T-cell (primary cell): ENCODE measurements around the gene CD200. TPM values are rescaled to one million over a fixed set of nuclear protein-coding genes. Genes with fewer than 3 reads are reported as not detected.
A peak's percentile ranks its signal among the peaks of the same experiment; 100 is the strongest.

ENCODE experiments used
- ATAC-seq, 4 experiments: fragments of 200-7000 bp in 3 of 4; fragments of 150-1000 bp in 1 of 4; cut with Tn5 transposase; replicated peaks in 1 of 4; 1 replicate in 3 of 4; 2 replicates in 1 of 4; pipeline ENCODE4 v1.10.0; 2021; ENCODE audit warnings: moderate library complexity in 3 of 4, mild to moderate bottlenecking in 2 of 4, moderate number of reproducible peaks in 1 of 4
- CTCF ChIA-PET, 2 donors: fragments of 300-600 bp; sonication (Branson Sonifier 250); formaldehyde crosslinking; loops; one replicate each; lab custom pipeline; 2022; ENCODE audit warnings: antibody characterized with exemption in 2 of 2; lab: Charles Lee
- POLR2A ChIA-PET, 2 donors: fragments of 300-600 bp; sonication (Branson Sonifier 250); formaldehyde crosslinking; loops; one replicate each; lab custom pipeline; 2022; ENCODE audit warnings: antibody characterized with exemption in 2 of 2; lab: Charles Lee
- DNase-seq, 35 experiments: peaks; one replicate each; pipeline versions ENCODE4 v3.0.0 to v3.0.0-alpha.2; 2013 to 2023
- H3K27ac ChIP-seq: one replicate; pipeline ENCODE4 v1.5.1; 2013; ENCODE audit warnings: low read length
- H3K27me3 ChIP-seq, 2 experiments: replicated peaks in 1 of 2; 1 replicate in 1 of 2; 2 replicates in 1 of 2; pipeline versions ENCODE4 v1.6.1 to v1.7.0; 2013; ENCODE audit warnings: low read length in 1 of 2, mixed read lengths in 1 of 2; ENCODE audit not compliant: control insufficient read depth in 2 of 2, insufficient read depth in 2 of 2; ENCODE audit errors: extremely low read depth in 1 of 2
- H3K36me3 ChIP-seq, 2 donors: 1 replicate in 1 of 2; 2 replicates in 1 of 2; pipeline versions ENCODE4 v1.6.1 to v1.7.0; 2013; ENCODE audit warnings: low read length in 1 of 2; ENCODE audit not compliant: control insufficient read depth in 2 of 2, insufficient read depth in 1 of 2; ENCODE audit errors: extremely low read depth in 1 of 2
- H3K4me1 ChIP-seq, 2 experiments: 1 replicate in 1 of 2; 2 replicates in 1 of 2; pipeline versions ENCODE4 v1.6.1 to v1.7.0; 2013; ENCODE audit warnings: low read length in 2 of 2, mixed read lengths in 1 of 2; ENCODE audit not compliant: insufficient read depth in 2 of 2, control insufficient read depth in 1 of 2; ENCODE audit errors: extremely low read depth in 1 of 2
- H3K4me3 ChIP-seq, 2 donors: 1 replicate in 1 of 2; 2 replicates in 1 of 2; pipeline versions ENCODE4 v1.5.1 to v1.7.0; 2013; ENCODE audit warnings: mild to moderate bottlenecking in 2 of 2, low read length in 1 of 2, moderate library complexity in 1 of 2; ENCODE audit not compliant: control insufficient read depth in 1 of 2; ENCODE audit errors: extremely low read depth in 1 of 2
- H3K9me3 ChIP-seq: 2 replicates; pipeline ENCODE4 v1.7.0; 2013
- H3K27ac Mint-ChIP-seq, 2 donors: one replicate each; pipeline ENCODE4 v1.8.0; 2020 to 2021; ENCODE audit warnings: mild to moderate bottlenecking in 2 of 2, mixed read lengths in 2 of 2
- H3K27me3 Mint-ChIP-seq, 2 donors: one replicate each; pipeline ENCODE4 v1.8.0; 2021 to 2022; ENCODE audit warnings: mixed read lengths in 2 of 2
- H3K36me3 Mint-ChIP-seq: one replicate; pipeline ENCODE4 v1.8.0; 2021; ENCODE audit warnings: mixed read lengths
- H3K4me1 Mint-ChIP-seq, 3 donors: one replicate each; pipeline ENCODE4 v1.8.0; 2020 to 2022; ENCODE audit warnings: mixed read lengths in 3 of 3, mild to moderate bottlenecking in 1 of 3
- H3K4me3 Mint-ChIP-seq, 3 donors: one replicate each; pipeline ENCODE4 v1.8.0; 2020 to 2022; ENCODE audit warnings: mild to moderate bottlenecking in 3 of 3, mixed read lengths in 3 of 3, moderate library complexity in 3 of 3
- H3K9me3 Mint-ChIP-seq, 3 donors: one replicate each; pipeline ENCODE4 v1.8.0; 2020 to 2022; ENCODE audit warnings: mixed read lengths in 3 of 3
- WGBS: methylation state at CpG from one replicate; pipeline ENCODE4 v1.1.5; 2013; ENCODE audit warnings: missing lambda C conversion rate; ENCODE audit not compliant: insufficient coverage; 5-methylcytosine and 5-hydroxymethylcytosine counted together
- total RNA-seq, 35 experiments: library from RNA in 6 of 35; stranded (reverse) in 6 of 35; fragments of 120-200 nt in 1 of 35; gene quantifications; one replicate each; pipeline versions ENCODE4 v1.2.1 to v1.2.4 and lab custom pipeline; 2013 to 2026

Gene CD200
- total RNA-seq, 5 donors from 2014 or later (not counting 1 experiment from before 2014, with no cell fraction given) = 1.3 to 4.6 (median 2.2) TPM

DNA sequence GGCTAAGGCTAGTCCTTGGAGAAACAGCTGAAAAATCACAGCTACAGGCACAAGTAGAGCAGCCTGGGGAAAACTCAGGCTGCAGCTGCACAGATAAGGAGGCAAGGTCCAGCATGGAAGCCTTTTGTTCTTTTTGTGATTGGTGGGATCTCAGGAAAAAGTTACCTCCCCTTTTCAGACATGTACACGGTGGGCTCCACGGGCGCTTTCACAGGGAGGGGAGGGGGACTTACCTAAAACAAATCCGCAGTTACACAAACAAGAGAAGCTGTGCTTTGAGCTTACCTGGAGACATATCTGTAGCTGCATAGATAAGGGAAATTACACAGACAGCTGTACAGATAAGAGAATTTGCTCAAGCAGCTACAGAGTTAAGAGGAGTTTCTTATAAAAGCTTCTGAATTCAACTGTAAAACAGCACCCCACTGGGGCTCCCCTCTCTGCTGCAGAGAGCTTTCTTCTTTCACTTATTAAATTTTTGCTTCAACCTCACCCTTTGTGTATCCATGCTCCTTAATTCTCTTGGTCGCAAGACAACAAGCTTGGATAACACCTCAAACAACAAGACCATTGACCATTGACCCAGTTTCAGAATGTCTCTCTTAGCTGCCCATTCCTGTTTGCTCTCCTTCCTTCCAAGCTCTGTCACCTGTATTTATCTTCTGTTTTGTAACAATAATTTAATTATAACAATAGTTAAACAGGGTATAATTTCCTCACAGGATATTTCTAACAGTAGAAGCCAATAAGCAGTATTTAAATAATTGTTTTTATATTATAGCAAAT is 10.9 kb upstream of the CD200 start:
- no peak for DNase-seq
- no peaks in the 10 kb centered on the region for H3K9me3 ChIP-seq
- H3K27ac ChIP-seq = no peak overlapping the region
- H3K36me3 Mint-ChIP-seq = no peaks in the 10 kb centered on the region
- WGBS = no CpG with 5 or more reads among the region's 5 CpGs
- no peaks in the 10 kb centered on the region for H3K4me1 Mint-ChIP-seq
- CTCF ChIA-PET = interaction anchor here (0.5 to 2.0 kb wide), 11 partner anchors 10 to 616 kb away, joined by 3 to 21 read pairs (median 4); partner anchors contain the start of genes CD200 (in 1 of the 2) and SLC9C1 (in 1 of the 2)
- H3K27me3 ChIP-seq = no peaks in the 10 kb centered on the region
- POLR2A ChIA-PET = interaction anchor here (0.5 to 0.7 kb wide), 4 partner anchors 10 to 219 kb away, joined by 3 to 6 read pairs (median 4); no protein-coding TSS in a partner anchor
- no peak for ATAC-seq
- no peak overlapping the region for H3K4me3 ChIP-seq
- H3K4me1 ChIP-seq = no peaks in the 10 kb centered on the region
- peaks cover 6 to 7% of the 10 kb centered on the region in 2 donors for H3K27me3 Mint-ChIP-seq
- H3K4me3 Mint-ChIP-seq = no peak overlapping the region
- no peaks in the 10 kb centered on the region for H3K9me3 Mint-ChIP-seq
- H3K36me3 ChIP-seq = no peaks in the 10 kb centered on the region
- no peak overlapping the region for H3K27ac Mint-ChIP-seq

DNA sequence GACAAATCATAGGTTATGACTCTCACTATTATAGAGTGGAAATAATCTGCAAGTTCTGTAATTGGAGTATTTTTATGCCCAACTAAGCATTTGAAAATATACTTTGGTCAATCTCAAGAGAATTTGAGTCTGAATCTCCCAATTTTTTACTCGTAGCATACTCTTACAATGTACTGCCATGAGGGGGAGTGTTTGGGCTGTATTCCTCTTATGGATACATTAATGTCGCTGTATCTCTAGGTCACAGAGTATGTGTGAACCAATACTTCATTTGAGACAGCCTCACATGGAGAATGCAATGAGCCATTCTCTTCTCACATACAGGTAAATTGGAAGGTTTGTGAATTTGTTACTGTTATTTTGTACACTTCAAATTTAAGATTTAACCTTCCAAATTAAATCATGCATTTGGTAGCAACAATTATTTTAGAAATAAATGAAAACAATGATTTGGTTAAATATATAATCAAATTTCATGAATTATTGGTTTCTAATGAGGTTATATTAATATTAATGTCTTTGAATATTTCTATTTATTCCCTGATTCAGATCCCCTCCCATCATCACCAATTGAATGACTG is 5.5 kb upstream of the CD200 start:
- Histone ChIP-seq H3K9me3 (no peaks in the 10 kb centered on the region), H3K27me3 (peaks cover 0 to 4% of the 10 kb centered on the region in 2 experiments), H3K36me3 (no peaks in the 10 kb centered on the region), H3K27ac (no peak overlapping the region), H3K4me3 (no peak overlapping the region), H3K4me1 (no peaks in the 10 kb centered on the region)
- POLR2A ChIA-PET = no interaction called here
- CTCF ChIA-PET = interaction anchor here in 1 of 2 donors (0.7 to 2.3 kb wide), 6 partner anchors 34 to 205 kb away, joined by 3 to 15 read pairs (median 6); partner anchors contain the start of gene SLC9C1
- peaks cover 4 to 8% of the 10 kb centered on the region in 2 donors for H3K27me3 Mint-ChIP-seq
- ATAC-seq = peak; percentile 91 to 100 (median 94)
- H3K27ac Mint-ChIP-seq = no peak overlapping the region
- DNase-seq = peak in 23 of 35 experiments; percentile 8 to 79 (median 35)
- no peaks in the 10 kb centered on the region for H3K36me3 Mint-ChIP-seq
- H3K4me1 Mint-ChIP-seq = peaks cover 0 to 4% (median 1%) of the 10 kb centered on the region in 3 donors
- WGBS = no CpG with 5 or more reads among the region's 2 CpGs
- no peak overlapping the region for H3K4me3 Mint-ChIP-seq
- no peaks in the 10 kb centered on the region for H3K9me3 Mint-ChIP-seq

GRCh38 chr3:112331851-112332250 is 1.1 kb upstream of the CD200 start:
- ATAC-seq (no peak), DNase-seq (no peak)
- Histone ChIP-seq H3K4me1 (peaks cover 5 to 11% of the 10 kb centered on the region in 2 experiments), H3K27ac (no peak overlapping the region), H3K9me3 (no peaks in the 10 kb centered on the region), H3K36me3 (no peaks in the 10 kb centered on the region), H3K27me3 (peaks cover 0 to 12% of the 10 kb centered on the region in 2 experiments), H3K4me3 (no peak overlapping the region)
- ChIA-PET POLR2A (interaction anchor here in 1 of 2 donors (0.6 to 0.7 kb wide), 6 partner anchors 10 to 221 kb away, joined by 3 to 13 read pairs (median 5); no protein-coding TSS in a partner anchor), CTCF (interaction anchor here (0.5 to 3.4 kb wide), 9 partner anchors 9 to 615 kb away, joined by 3 to 21 read pairs (median 5); no protein-coding TSS in a partner anchor)
- Mint-ChIP-seq H3K4me3 (peak overlapping the region; percentile 21 to 91 (median 39)), H3K9me3 (no peaks in the 10 kb centered on the region), H3K27ac (no peak overlapping the region), H3K36me3 (no peaks in the 10 kb centered on the region), H3K27me3 (peaks cover 0 to 3% of the 10 kb centered on the region in 2 donors), H3K4me1 (peaks cover 30 to 35% (median 33%) of the 10 kb centered on the region in 3 donors)
- 70% methylated on average over 2 of the region's 4 CpGs for WGBS

- H3K27me3 Mint-ChIP-seq = peaks cover 0 to 2% of the 10 kb centered on the region in 2 donors
- ATAC-seq = peak; percentile 49 to 69 (median 55)
- no peaks in the 10 kb centered on the region for H3K36me3 ChIP-seq
- no peaks in the 10 kb centered on the region for H3K36me3 Mint-ChIP-seq
- ChIA-PET CTCF (interaction anchor here (0.6 to 3.4 kb wide), 23 partner anchors 8 to 253 kb away, joined by 3 to 21 read pairs (median 4); no protein-coding TSS in a partner anchor), POLR2A (interaction anchor here (0.5 to 1.3 kb wide), 8 partner anchors 25 to 227 kb away, joined by 3 to 5 read pairs (median 4); partner anchors contain the start of gene BTLA (in 1 of the 2))
- H3K9me3 Mint-ChIP-seq = no peaks in the 10 kb centered on the region
- H3K9me3 ChIP-seq = no peaks in the 10 kb centered on the region
- H3K27me3 ChIP-seq = peaks cover 0 to 12% of the 10 kb centered on the region in 2 experiments
- under 1% methylated on average over 12 of the region's 23 CpGs for WGBS
- peaks cover 5 to 11% of the 10 kb centered on the region in 2 experiments for H3K4me1 ChIP-seq
- peak overlapping the region; percentile 51 to 83 for H3K27ac Mint-ChIP-seq
- H3K27ac ChIP-seq = no peak overlapping the region
- peak in 9 of 35 experiments; percentile 3 to 33 (median 9) for DNase-seq
- H3K4me3 ChIP-seq = peak overlapping the region; percentile 66 to 69
- peaks cover 44 to 46% (median 45%) of the 10 kb centered on the region in 3 donors for H3K4me1 Mint-ChIP-seq
- H3K4me3 Mint-ChIP-seq = peak overlapping the region; percentile 84 to 91 (median 88)
These were observed 693 bp downstream of the CD200 start for GRCh38 chr3:112333381-112334317.

DNA sequence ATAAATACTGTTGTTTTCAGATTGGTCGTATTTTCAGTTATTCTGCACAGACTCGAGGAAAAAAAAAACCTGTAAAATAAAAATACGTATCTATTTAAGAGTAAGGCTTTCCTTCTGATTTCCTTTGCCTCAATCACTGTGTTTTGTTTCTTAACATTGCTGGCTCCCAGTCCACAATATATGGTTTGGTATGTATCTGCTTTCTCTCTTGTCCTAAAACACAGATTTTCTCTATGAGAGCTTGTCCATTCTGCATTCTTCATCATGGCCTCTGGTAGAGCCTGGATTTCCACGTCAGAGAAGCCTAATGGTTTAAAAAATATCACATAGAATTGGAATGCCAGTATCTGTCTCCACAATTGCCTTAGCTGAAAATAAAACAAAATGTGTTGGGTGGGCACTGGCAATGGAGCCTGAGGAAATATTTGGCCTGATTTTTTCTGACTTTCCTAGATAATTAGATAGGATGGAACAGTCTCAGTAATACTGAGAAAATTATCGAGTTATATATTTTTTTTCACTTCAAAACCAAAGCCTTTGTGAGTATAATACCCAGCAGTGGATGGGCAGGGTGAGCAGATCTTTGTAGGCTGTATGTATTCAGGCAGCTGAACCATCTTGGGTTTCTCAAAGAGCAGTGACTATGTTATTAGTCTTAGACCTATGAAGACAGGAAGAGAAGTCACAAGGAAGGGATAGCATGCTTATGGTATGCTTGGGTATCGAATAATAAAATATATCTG is 1.9 kb downstream of the CD200 start:
- peak overlapping the region; percentile 84 to 91 (median 88) for H3K4me3 Mint-ChIP-seq
- ChIA-PET CTCF (interaction anchor here (0.6 to 3.4 kb wide), 7 partner anchors 9 to 223 kb away, joined by 3 to 21 read pairs (median 7); no protein-coding TSS in a partner anchor), POLR2A (no interaction called here)
- no peak for ATAC-seq
- no peak overlapping the region for H3K27ac ChIP-seq
- H3K27me3 Mint-ChIP-seq = peaks cover 0 to 2% of the 10 kb centered on the region in 2 donors
- DNase-seq = no peak
- no peaks in the 10 kb centered on the region for H3K9me3 ChIP-seq
- H3K4me1 Mint-ChIP-seq = peaks cover 44 to 50% (median 45%) of the 10 kb centered on the region in 3 donors
- H3K36me3 Mint-ChIP-seq = no peaks in the 10 kb centered on the region
- WGBS = no CpG with 5 or more reads among the region's 6 CpGs
- no peaks in the 10 kb centered on the region for H3K36me3 ChIP-seq
- H3K9me3 Mint-ChIP-seq = no peaks in the 10 kb centered on the region
- peaks cover 0 to 12% of the 10 kb centered on the region in 2 experiments for H3K27me3 ChIP-seq
- H3K4me1 ChIP-seq = peaks cover 5 to 11% of the 10 kb centered on the region in 2 experiments
- no peak overlapping the region for H3K4me3 ChIP-seq
- peak overlapping the region; percentile 55 to 64 for H3K27ac Mint-ChIP-seq
